Astrocyte of the spinal cord (primary cell): ENCODE measurements around the gene LHFPL2.
"Not testable (repeated sequence)": the region's sequence is repeated elsewhere in the genome, so short reads cannot be mapped to it uniquely, and the experiment has no call there.

Experiments
- DNase-seq: peaks from one replicate; pipeline ENCODE4 v3.0.0; 2011; ENCODE audit warnings: low read depth, low spot score
- H3K4me3 ChIP-seq: 2 replicates; pipeline ENCODE4 v1.5.1; 2011; ENCODE audit warnings: low read depth, mild to moderate bottlenecking, low read length, moderate library complexity
- in situ Hi-C: cut with HindIII; loops from 2 replicates; pipeline ENCODE4 v1.10.0; 2017; ENCODE audit warnings: low sequenced_read_pairs
- TF ChIP-seq, protein P1 (sequence below): IDR thresholded peaks from 2 replicates; pipeline ENCODE4 v1.5.1; 2012; ENCODE audit warnings: low read depth, mild to moderate bottlenecking, low read length, inconsistent platforms

LHFPL2 gene

DNA sequence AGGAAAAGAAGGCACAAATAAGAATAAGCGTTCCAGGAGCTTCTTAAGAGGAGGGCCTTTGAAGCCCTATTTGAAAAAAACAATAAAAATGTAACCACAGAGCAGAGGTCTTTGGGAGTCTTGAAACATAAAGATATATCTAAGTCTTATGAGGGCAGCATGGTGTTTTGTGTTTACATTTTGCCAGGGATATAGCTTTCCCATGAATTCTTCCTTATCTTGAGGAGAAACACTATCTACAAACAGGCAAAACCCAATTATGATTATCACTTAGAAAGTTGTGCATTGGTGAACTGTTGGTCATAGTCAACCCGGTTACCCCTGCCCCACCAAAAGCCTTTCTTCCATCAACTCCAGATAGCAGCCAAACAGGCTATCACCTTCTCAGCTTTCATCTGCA is 23.6 kb upstream of the LHFPL2 start:
- in situ Hi-C loops, result no loop called here
- TF ChIP-seq, protein P1, sequence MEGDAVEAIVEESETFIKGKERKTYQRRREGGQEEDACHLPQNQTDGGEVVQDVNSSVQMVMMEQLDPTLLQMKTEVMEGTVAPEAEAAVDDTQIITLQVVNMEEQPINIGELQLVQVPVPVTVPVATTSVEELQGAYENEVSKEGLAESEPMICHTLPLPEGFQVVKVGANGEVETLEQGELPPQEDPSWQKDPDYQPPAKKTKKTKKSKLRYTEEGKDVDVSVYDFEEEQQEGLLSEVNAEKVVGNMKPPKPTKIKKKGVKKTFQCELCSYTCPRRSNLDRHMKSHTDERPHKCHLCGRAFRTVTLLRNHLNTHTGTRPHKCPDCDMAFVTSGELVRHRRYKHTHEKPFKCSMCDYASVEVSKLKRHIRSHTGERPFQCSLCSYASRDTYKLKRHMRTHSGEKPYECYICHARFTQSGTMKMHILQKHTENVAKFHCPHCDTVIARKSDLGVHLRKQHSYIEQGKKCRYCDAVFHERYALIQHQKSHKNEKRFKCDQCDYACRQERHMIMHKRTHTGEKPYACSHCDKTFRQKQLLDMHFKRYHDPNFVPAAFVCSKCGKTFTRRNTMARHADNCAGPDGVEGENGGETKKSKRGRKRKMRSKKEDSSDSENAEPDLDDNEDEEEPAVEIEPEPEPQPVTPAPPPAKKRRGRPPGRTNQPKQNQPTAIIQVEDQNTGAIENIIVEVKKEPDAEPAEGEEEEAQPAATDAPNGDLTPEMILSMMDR, result no peak

DNA sequence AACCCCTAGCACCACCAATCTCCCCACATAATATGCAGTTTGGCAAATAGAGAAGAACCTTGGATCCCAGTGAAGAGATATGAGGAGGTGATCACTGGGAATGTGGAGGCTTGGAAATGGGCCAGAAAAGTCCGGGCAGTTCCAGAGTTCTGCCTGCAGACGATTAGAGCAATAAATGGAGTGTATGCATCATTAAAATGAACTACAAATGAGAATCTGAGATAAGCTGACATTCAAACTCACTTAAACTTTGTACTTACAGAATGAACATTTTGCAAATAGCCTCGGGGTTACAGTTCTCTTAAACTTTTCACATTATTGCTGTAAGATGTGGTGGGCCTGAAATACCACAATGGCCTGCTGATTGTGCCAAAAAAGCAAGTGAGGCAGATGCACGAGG is 23.0 kb upstream of the LHFPL2 start:
- DNase-seq, result peak; percentile 32
- TF ChIP-seq, protein P1, result no peak
- H3K4me3 ChIP-seq, result no peak overlapping the region
- in situ Hi-C loops, result no loop called here

More for the DNA sequence above, 23.6 kb upstream of the LHFPL2 start:
- no peak for DNase-seq
- H3K4me3 ChIP-seq, result no peak overlapping the region

DNA sequence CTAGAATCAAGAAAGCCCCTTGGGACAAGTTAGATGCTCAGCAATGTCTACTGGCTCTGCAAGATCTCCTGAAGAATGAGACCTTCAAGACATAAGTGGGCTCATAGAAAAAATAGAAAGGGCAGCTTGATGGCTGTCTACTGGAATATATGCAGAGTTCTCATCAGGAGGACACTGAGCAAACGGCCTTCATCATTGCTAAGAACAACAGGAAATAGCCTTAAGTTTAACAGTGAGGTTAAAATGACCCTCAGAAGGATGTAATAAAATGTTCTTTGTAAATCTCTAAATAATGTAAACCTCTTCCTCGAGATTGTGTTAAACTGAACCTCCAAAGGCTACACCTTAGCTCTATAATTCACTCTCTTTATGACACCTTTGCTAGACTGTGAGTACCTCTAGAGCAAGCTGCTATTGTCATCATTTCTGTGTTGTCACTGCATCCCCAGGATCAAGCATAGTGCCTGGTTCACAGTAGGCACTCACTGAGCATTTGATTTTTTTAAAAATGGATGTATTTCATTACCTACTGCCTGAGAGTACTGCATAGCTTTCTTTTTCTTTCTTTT is 22.2 kb upstream of the LHFPL2 start:
- no peak for DNase-seq
- H3K4me3 ChIP-seq, result no peak overlapping the region
- in situ Hi-C loops, result no loop called here
- TF ChIP-seq, protein P1, result no peak

DNA sequence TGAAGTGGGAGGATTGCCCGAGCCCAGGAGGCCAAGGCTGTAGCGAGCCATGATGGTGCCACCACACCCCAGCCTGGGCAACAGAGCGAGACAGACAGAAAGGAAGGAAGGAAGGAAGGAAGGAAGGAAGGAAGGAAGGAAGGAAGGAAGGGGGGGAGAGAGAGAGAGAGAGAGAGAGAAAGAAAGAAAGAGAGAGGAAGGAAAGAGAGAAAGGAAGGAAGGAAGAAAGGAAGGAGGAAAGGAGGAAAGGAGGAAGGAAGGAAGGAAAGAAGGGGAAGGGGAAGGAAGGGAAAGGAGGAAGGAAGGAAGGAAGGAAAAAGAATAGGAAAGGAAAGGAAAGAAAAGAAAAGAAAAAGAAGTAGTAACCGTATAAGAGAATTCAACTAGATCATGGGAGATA is 20.8 kb upstream of the LHFPL2 start:
- DNase-seq, result no peak
- TF ChIP-seq, protein P1, result no peak
- H3K4me3 ChIP-seq, result no peak overlapping the region
- in situ Hi-C loops, result no loop called here

GRCh38 chr5:78667461-78668103 is 19.0 kb upstream of the LHFPL2 start:
- TF ChIP-seq, protein P1, result no peak
- H3K4me3 ChIP-seq, result no peak overlapping the region
- no peak for DNase-seq
- in situ Hi-C loops, result no loop called here

DNA sequence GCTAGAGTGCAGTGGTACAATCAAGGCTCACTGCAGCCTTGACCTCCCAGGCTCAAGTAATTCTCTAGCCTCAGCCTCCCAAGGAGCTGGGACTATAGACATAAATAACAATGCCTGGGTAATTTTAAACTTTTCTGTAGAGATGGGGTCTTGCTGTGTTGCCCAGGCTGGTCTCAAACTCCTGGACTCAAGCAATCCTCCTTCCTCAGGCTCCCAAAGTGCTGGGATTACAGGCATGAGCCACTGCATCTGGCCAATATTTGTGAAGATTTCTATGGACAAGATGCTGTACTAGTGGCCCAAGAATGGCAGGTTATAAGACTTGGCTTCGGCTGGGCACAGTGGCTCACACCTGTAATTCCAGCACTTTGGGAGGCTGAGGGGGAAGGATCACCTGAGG is 18.4 kb upstream of the LHFPL2 start:
- DNase-seq, in situ Hi-C loops: not testable (repeated sequence)

DNA sequence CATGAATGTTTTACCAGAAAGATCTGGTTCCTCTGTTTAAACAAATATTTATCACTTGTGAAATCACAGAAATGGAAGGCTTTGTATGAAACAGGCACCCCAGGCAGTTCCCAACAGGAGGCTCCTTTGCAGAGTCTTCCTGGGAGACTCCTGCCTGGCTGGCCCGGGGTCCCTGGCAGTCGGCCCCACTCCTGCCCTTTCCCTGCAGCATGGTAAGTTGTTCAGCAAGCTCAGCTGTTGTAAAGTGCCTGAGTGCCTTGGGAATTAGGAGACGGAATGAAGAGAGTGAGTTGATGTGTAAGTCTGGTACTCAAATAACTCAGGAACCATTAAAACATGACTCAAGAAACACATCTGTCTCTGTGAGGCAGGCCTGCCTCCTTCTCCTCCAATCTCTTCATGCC is 17.5 kb upstream of the LHFPL2 start:
- DNase-seq, result peak; percentile 42
- TF ChIP-seq, protein P1, result no peak
- H3K4me3 ChIP-seq, result no peak overlapping the region
- in situ Hi-C loops, result no loop called here

More for the DNA sequence above, 18.4 kb upstream of the LHFPL2 start:
- not testable (repeated sequence) for H3K4me3 ChIP-seq
